Thyroid gland (tissue), 4 donors: ENCODE results near the gene TRIM8.

Experiments used
- POLR2A ChIP-seq, 2 donors: fragments of 450-650 bp; IDR thresholded peaks; one replicate each; pipeline ENCODE4 v1.6.1; 2017; ENCODE audit warnings: antibody characterized with exemption in 2 of 2, mild to moderate bottlenecking in 2 of 2, moderate library complexity in 1 of 2
- TF ChIP-seq, protein P1 (sequence below), 6 experiments: fragments of 200-600 bp in 3 of 6; fragments of 450-650 bp in 3 of 6; sonication (generic) in 3 of 6; IDR thresholded peaks; one replicate each; pipeline ENCODE4 v1.5.1; 2016 to 2019; ENCODE audit warnings: antibody characterized with exemption in 6 of 6, mild to moderate bottlenecking in 2 of 6, inconsistent platforms in 1 of 6, moderate library complexity in 1 of 6

GRCh38 chr10:102632394-102633111 is 11.7 kb upstream of the TRIM8 start:
- TF ChIP-seq, protein P1, sequence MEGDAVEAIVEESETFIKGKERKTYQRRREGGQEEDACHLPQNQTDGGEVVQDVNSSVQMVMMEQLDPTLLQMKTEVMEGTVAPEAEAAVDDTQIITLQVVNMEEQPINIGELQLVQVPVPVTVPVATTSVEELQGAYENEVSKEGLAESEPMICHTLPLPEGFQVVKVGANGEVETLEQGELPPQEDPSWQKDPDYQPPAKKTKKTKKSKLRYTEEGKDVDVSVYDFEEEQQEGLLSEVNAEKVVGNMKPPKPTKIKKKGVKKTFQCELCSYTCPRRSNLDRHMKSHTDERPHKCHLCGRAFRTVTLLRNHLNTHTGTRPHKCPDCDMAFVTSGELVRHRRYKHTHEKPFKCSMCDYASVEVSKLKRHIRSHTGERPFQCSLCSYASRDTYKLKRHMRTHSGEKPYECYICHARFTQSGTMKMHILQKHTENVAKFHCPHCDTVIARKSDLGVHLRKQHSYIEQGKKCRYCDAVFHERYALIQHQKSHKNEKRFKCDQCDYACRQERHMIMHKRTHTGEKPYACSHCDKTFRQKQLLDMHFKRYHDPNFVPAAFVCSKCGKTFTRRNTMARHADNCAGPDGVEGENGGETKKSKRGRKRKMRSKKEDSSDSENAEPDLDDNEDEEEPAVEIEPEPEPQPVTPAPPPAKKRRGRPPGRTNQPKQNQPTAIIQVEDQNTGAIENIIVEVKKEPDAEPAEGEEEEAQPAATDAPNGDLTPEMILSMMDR (IDR thresholded peaks at IDR 0.05): no peak
- no peak for TF ChIP-seq POLR2A (IDR thresholded peaks at IDR 0.05)
